Activated CD8-positive, alpha-beta memory T cell treated with anti-CD3 and anti-CD28 coated beads for 48 hours (primary cell): ENCODE data around the gene S1PR3.

ENCODE experiments used
- DNase-seq, 3 experiments: peaks; one replicate each; pipeline ENCODE4 v3.0.0-alpha.2; 2020; ENCODE audit warnings: low read depth in 2 of 3, low spot score in 2 of 3

Gene S1PR3

DNA sequence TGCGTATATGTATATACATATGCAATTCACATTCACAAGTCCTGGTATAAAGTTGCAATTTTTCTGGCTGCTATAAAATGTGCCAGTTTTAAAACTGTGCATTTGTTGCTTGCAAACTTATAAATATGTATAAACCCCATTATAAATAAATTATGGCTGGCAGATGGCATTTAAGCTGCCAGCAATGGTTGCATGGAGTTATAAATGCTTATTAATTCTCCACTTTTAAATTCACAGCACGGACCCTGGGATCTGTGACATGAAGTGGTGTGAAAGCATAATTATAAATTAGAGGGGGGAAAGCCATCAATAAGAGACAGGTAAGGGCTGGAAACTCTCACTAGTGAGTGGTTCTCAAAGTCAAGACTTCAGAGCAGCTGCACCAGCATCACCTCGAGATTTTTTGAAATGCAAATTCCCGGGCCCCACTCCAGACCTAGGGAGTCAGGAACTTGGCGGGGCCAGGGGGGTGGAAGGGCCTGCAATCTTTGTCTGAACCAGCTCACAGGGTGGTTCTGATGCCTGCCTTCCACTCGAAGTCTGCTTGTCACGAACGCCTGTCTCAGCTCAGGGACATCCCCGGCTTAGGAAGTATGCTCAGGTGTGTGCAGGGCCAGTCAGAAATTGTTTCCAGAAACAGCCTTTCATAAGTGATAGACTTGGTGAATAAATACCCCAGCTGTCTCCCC, 16.9 kb downstream of the S1PR3 start:
- DNase-seq, result no peak

DNA sequence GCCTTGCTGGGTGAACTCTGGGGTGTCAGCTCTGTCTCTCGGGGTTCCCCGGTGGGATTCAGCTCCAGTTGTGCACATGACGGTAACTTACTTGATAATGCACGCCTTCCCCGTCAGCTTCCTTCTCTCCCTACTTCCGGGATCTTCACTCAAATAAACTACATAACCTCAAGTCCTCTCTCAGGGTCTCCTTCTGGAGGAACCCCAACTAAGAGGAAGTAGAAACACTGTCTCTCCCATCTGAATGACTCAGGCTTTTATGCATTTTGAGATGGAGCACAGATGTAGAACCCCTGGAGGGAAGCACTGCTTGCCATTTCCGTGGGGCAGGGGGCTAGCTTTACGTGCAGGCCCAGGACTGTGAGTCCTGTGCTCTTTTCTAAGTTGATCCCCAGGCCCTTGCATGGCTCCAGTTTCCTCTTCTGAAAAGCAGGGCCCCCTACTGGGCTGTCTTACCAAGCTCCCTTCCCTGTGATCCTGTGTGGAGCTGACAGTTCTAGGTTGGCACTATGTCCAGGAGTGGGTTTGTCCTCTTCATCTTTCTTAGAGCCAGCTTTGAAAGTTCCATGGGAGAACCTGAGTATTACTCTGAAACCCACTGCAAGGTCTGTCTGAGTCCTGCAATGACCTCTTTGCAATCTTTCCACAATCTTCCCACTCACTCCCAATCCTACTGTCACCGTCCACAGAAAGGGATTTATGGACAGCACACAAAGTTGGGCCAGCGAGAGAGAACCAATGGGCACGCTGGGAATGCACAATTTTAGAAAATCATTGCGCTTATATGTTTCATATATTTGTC, 17.7 kb downstream of the S1PR3 start:
- DNase-seq, result no peak

DNA sequence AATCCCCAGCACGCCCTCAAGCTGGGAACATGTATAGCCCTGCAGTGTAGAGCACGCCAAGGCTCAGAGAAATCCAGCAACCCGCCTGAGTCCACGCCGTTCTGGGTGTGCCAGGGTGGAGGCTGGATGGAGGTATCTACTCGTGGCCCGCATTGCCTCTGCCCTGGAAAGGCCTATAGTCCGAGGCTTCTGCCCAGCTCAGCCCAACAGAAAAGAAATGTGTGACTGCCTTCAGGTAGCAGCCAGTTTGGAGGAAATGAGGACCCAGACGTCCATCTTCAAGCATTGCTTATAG, 18.2 kb downstream of the S1PR3 start:
- DNase-seq, result no peak

DNA sequence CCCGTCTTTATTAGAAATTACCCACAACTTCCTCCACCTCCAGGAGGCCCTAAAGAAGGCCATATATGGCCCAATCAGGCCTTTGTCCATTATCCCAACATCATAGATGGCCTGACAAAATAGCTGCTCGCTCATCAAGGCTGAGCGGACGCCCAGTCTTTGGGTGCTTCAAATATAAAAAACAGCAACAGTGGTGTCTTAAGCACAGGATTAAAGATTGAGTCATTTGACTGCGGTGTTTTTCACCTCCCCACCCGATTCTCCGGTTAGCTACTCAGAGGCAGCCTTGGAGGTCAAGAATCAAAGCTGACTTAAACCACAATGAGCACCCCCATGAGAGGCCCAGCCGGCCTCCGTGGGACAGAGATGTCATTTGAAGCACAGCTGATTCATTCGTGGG, 18.8 kb downstream of the S1PR3 start:
- no peak for DNase-seq

DNA sequence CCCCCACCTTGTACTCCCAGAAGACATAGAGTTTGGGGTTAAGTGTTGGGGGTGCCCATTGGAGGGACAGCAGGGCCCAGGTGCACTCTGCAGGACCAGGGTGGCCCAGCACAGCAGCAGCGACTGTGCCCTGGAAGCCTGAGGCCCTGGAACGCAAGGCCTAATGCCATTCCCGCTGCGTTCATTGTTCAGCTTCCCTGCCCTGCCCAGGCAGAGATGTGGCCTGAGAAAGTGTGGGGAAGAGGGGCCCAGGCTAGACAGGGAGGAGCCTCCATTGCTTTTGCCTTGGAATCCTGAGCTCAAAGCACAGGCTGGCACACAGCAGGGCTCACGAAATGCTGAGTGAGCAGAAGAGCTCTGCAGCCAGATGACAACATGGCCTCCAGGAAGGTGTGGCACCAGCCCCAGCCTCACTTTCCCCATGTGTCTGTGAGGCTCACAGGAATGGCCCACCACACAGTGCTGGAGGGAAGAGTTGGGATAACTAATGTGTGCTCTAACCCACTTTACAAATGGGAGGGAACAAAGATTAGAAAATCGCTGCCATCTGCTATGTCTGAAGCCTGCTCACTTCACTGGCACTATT, 19.4 kb downstream of the S1PR3 start:
- no peak for DNase-seq

DNA sequence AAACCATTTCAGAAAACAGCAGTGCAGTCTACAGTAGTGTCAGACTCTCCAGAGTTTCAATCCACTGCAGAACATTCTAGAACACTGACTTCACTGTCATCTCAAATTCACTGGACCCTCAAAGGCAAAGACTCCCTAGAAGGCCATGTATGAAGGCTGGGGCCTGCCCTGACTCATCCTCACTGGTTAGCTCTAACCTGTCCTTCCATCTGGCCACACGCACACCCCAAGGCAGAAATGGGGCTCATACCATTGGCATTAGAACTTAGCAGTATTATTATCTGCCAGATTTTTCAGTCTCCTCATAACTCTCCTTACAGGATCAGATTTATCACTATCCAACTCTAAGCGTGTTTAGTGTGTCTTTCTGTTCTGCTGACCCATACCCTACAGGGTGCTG, 20.4 kb downstream of the S1PR3 start:
- DNase-seq, result no peak

DNA sequence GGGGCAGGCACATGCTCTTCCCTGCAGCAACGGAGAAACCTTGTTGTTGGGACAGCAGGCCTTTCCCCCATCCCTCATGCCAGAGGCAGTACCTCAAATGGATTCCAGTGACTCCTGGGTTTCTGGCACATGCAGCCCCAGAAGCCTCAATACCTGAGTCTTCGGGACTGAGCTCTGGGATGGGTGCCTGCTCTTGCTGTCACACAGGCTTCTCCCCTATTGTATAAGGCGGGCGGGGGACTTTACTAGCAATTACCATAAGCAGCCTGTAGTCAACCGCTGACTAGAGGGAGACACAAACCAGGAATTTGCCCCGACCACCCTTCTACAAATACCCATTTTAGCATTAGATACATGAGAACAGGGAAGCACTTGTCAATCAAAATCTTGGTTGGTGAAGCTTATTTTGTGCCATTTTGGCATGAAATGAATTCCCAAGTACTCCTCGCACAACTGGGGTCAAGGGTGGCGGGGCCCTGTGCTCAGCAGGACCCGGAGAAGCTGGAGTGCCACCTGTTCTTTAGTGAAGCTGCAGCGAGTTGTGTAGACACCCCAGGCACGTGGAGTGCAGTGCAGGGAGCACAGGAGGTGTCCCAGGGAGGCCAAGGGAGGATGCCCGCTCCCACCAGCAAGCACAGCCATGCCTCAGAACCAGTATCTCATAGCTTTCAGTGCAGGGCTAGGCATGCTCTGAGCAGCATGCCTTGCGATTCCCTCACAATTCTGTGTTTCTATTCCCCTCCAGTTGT, 21.2 kb downstream of the S1PR3 start:
- DNase-seq, result no peak

DNA sequence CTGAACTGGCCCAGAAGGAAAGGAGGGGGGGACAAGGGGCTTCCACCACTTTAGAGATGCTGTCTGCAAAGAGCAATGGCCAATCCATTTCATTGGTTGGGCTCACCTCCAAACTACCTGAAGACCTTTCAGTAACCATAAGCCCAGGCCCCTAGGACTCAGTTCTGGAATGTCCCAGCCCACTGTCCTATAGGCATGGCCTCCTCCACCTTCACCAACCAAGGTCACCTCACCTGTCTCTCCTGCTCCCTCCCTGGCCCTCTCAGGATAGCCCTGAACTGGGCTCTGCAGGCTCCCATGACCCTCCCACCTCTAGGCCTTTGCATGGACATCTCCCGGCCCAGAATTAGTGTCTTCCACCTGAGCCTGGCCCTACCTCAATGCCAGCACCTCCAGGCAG, 22.4 kb downstream of the S1PR3 start:
- no peak for DNase-seq

DNA sequence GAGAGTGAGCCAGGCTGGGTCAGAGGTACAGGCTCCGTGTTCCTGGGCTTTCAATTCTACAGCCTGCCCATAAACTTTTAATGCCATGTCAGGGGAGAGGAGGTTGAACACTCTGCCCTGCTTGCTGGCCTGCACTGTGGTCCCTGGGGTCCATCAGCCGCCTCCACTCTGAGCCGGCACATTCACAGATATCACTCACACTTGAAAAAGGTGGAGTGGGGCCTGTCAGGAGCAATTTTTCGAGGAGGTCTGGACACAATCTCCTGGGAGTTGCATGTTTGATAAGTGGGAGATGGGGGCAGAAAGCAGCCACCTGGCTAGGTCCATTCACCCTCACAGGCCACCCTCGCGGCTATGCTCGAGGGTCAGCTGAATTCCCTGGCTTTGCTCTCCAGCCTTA, 22.9 kb downstream of the S1PR3 start:
- DNase-seq, result no peak

DNA sequence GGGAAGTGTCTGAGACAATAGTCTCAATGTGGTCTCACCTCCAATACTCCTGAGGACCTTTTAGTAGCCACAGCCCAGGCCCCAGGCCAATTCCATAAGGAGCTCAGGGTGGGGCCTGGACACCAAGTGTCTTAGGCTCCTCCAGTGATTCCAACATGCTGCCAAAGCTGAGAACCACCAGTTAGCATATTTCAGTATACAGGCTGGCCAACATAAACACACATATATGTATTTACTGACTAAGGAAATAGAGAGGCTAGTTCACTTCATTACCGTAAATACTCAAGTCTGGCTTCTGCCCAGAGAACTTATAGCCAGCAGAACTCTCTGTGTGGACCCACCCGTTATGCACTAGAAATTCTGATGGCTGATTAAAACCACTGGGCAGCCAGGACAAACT, 24.1 kb downstream of the S1PR3 start:
- DNase-seq, result no peak

DNA sequence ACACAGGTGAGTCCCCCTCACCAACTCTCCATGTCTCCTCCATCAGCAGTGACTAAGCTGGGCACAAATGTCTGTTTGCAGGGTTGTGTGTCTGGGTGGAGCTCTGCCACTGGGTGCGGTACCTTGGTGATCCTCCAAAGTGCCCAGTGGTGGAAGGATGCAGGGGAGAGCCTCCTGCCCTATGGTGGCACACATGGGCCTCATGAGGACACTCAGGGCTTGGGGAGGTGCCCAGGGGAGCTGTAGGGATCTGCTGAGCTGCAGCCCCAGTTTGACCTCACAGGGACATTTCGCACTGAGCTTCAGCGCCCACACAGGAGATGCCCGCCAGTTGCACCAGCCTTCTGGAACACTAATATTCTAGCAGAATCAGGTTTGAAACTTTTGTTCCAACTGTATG, 29.5 kb downstream of the S1PR3 start:
- DNase-seq, result no peak

DNA sequence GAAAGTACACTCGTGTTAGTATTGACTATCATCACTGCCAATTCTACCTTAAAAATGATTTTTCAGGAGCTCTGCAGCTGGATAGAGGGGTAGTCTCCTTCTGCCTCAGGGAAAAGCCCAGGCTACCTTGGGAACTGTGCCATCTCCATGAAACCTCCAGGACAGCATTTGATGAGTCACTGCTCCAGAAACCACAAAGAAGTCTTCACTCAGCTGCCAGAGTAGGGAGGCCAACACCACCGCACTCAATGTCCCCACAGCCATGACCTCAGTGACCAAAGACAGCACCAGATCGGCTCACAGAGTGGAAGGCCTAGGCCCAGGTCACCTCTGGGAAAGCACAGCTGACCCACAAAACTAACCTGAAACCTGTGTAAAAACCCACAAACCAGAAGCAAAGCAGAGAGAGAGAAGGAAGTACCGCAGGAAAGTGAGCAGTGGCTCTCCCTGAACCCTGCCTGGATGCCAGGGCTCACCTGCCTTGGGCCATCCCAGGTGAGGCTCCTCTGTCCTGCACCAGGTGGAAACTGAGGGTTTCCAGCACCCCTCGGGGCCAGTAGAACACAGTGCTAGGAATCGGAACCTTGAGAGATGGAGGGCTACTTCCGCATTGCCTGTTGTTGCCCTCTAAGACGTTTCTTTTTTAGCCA, 30.0 kb downstream of the S1PR3 start:
- no peak for DNase-seq

DNA sequence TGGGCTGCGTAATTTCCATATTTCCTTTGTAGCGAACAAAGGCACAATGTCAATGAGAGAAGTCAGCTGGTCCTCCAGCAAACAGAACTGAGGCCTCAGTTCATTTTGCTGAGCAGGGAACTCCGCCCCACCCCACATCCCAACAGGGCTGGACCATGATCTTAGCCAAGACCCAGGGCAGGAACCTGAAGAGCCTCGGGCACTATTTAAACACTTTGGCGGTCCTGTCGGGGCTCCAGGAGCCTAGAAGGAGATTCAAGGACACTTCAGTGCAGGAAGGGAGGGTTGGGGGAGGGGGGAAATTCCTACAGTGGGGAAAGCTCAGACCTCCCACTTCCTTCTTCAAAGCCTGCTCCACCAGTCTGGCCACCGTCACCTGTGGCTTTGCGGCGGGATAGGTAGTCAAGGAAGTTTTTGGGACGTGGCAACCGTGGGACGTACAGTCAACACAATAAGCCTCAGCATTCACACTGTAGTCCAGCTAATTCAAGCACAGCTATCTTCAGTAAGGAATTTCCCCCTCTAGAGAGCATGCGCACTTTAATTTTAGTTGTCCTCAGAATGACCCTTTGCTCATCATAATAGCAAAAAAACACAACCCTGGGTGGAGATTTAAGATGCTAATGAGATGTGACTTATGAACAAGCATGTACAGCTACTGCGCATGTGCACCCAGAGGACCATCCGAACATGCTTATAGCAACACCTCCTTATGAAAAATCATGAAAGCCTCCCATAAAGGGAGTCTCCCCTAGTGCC, 30.9 kb downstream of the S1PR3 start:
- DNase-seq, result no peak

DNA sequence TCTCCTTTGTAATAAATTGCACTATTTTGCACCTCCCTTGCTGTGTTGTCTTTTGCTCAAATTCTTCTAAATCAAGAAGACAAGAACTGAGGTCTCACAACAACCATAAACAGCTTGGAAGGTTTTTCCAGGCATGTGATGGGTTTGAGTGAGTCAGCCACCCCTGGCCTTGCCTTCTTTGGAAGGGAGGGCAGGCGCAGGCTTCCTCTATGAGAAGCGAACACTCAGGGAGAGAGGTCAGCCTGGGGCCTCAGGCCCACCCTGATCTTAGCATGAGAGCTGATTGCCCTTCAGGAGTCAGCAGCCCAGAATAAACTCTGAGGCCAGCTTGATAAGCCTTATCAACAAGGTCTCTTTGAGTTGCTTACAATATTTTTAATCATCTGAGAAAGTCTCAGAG, 31.6 kb downstream of the S1PR3 start:
- no peak for DNase-seq

DNA sequence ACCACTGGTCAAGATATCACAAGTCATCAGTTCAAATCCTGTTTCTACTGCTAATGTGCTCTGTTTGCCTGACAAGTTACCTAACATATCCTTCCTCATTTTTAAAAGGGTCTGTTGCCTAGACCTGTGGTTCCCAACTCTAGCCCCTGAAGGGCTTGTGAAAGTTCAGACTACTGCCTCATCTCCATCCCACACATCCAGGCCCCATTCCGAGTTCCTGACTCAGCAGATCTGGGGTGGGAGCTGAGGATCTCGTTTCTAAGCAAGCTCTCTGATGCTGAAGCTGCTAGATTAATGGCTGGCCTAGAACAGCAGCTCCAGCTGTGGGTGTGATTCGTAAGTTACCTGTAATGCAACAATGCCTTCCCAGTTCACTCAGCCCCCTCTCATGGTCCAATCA, 32.5 kb downstream of the S1PR3 start:
- no peak for DNase-seq

DNA sequence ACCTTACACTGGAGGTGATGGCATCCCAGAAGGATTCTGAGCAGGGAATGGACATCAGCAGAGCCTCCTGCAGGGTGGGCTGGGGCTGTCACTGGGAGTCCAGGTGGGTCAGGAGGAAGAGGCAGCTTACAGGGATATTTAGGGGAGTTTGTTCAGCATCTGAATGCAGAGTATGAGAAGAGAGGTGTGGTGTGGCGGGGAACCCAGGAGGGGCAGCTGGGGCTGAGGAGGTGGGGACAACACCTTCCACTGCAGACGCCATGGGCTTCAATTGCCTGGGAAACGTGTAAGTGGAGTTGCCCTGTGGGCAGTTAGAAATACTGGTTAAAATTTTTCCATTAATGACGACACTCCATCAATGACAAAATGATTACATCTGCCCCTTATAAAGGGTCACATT, 33.5 kb downstream of the S1PR3 start:
- no peak for DNase-seq

DNA sequence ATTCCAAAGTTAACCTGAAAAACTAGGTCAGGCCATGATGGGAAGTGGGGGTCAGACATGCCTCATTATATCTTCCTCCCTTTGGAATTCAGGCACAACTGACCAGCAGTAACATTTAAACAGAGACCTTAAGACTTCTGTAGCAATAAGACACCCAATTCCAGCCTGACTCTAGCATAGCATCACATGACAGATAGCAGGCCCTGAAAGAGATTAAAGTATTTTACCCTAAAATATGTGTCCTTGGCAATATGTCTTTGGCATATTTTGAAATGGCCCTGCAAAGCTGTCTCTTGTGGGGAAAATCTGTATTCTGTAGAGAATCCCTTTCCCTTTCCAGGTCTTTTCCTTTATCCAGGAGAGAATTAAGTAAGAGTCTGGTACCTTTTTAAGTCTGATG, 34.3 kb downstream of the S1PR3 start:
- no peak for DNase-seq

DNA sequence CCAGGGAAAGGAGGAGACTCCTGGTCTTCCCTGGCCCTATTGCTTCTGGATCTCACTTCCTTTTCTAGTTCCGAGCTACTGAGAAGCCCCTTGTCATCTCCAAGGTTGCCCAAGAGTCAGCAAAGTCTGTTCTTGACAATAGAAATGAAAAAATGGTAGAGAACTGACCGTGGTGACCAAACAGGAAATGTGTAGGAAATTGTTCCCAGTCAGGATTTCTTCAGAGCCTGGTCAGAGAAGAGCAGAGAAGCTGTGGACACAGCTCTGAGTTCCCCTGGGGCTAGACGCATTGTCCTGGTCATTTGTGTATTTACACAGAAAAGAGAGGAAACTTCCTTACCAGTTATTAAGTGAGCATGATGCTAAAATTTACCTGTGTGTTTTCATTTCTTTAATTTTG, 35.6 kb downstream of the S1PR3 start:
- no peak for DNase-seq

DNA sequence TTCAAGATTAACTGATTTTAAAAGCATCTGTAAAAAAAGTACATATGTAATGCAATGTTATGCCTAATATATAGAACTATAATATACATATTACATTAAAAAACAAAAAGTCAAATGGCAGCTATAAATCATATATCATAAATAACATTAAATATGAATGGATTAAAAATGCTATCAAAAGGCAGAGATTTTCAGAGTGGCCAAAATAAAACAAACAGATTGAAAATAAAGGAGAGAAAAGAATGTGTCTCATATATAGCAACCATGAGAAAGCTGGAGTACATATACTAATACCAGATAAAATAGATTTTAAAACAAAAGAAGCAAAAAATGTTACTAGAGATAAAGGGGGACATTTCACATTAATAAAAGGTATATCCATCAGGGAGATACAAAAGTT, 38.5 kb downstream of the S1PR3 start:
- DNase-seq, result no peak

DNA sequence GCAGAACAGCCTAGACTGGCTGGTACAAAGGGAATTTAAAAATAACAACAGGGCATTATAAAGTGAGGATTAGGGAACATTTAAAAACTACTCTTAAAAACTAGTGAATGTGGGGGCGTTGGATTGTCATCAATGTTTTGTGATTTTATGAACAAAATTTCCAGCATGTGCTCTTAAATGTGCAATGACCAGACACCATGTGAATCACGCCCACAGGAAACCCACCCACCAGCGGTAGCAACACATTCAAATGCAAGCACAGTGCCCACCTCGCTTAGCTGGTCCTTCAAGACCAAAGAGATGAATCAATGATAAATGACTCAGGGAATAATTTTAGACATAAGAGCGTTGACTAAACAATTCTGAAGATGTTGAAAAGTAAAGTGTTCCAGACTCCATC, 40.9 kb downstream of the S1PR3 start:
- DNase-seq, result no peak

DNA sequence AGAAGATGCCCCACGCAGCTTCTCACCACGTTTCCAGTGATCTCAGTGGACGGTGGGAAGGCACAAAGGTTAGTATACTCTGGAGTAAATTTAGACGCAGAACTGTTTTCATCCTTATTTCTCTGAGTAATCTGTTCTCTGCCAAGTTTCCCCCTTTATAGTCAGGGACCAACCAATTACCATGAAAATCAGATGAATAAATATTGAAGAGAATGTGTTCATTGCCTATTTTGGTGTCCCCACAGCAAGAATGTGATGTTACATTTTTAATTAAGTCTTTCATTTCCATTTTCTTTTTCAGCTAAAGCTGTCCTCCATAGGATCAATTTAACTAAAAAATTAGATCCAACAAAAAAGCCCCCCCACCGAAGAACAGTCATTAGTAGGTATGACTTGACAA, 41.4 kb downstream of the S1PR3 start:
- DNase-seq, result no peak
